ENCODE data around the gene AFAP1.

DNA sequence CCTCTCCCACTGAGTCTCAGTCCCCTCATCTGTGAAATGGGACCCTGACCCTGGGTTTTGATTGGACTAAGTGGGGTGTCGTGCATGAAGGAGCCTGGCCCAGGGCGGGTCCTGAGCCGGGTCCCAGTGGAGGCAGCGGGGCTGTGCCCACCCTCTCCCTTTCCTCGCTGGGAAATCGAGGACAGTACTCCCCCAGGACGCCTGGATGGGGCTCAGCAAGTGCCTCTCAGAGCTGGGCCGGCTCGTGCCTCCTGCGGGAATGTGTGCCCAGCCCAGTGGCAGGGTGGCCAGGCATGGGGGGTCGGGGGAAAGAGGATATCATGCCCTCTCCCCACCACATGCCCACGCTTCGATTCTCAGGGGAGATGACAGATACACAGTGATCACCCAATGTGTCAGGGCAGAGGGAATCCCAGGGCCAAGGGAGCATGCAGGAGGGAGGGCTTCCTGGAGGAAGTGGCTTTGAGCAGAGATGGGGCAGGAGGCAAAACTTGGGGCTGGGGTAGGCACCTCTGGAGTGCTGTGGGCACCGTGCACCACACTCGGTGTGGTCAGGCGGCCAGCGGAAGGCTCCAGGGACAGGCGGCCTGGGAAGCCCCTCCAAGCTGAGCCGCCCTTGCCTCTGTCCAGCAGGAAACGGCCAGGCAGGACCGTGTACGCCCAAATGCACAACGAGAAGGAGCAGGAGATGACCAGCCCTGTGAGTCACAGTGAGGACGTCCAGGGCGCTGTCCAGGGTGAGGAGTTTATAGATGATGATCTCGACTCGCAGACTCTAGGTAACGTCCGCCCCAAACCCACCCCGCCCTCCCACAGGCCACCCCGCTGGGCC lies 203.0 kb downstream of the AFAP1 start:
- TF ChIP-seq, protein P1, sequence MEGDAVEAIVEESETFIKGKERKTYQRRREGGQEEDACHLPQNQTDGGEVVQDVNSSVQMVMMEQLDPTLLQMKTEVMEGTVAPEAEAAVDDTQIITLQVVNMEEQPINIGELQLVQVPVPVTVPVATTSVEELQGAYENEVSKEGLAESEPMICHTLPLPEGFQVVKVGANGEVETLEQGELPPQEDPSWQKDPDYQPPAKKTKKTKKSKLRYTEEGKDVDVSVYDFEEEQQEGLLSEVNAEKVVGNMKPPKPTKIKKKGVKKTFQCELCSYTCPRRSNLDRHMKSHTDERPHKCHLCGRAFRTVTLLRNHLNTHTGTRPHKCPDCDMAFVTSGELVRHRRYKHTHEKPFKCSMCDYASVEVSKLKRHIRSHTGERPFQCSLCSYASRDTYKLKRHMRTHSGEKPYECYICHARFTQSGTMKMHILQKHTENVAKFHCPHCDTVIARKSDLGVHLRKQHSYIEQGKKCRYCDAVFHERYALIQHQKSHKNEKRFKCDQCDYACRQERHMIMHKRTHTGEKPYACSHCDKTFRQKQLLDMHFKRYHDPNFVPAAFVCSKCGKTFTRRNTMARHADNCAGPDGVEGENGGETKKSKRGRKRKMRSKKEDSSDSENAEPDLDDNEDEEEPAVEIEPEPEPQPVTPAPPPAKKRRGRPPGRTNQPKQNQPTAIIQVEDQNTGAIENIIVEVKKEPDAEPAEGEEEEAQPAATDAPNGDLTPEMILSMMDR (IDR thresholded peaks at IDR 0.05), result no peak
- TF ChIP-seq POLR2A (IDR thresholded peaks at IDR 0.05), result no peak

Measured in uterus (tissue), 2 donors.